NCI-H526 treated with DMSO at 0.1 percent for 48 hours (cell line): Measurements from ENCODE around the gene EHD4.

Experiments used
- DNase-seq: peaks from one replicate; lab custom pipeline; 2025; lab: John Stamatoyannopoulos, UW

Gene EHD4

DNA sequence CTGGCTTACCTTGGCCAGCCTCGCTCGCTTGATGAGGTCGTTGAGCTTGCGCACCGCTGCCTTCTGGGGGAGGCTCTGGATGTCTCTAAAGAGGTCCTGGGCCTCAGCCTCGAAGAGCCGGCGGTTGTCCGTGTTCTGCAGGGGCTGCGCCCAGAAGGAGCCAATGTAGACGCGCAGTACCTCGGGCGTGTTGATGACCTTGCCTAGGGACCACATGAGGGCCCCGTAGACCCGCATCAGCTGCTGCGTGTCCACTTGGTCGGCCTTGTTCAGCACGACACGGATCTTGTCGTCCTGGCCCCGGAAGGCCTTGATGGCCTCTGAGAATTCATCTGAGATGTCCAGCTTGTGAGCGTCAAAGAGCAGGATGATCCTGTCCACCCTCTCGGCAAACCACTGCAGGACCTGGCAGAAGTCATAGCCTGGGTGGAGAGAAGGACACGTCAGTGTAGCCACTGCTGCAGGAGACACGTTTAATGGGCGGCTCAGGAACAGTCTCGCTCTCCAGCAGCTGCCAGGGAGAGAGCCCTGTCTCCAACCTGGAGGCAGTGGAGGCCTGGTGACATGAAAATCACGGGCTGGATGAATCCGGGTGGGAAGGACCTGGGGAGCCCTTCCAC is 53.0 kb downstream of the EHD4 start:
- DNase-seq, result no peak

DNA sequence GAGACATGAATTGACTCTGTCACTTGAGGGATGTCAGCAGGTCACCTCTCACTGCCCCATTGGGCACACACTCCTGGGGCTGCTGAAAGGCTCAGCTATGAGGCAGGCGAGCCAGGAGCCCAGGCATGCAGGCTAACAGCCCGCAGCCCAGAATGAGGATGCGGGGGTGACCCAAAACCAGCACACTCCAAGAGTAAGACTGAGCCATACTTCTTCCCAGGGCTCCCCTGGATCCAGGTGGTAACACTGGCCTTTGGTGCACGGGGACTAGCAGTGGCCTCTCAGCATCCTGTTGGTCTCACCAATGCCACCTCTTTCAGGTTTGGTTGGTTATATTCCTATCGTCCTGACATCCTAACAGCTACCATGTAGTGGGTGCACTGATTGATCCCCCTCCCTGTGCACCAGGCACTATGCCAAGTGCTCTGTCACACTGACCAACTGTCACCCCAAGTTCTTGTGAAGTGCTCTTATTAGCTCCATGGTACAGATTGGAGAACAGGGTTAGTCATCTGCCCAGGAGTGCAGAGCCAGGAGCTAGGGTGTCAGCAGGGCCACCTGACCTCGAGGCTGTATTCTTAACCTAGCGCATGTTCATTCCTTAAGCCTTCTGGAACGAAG is 53.7 kb downstream of the EHD4 start:
- no peak for DNase-seq

DNA sequence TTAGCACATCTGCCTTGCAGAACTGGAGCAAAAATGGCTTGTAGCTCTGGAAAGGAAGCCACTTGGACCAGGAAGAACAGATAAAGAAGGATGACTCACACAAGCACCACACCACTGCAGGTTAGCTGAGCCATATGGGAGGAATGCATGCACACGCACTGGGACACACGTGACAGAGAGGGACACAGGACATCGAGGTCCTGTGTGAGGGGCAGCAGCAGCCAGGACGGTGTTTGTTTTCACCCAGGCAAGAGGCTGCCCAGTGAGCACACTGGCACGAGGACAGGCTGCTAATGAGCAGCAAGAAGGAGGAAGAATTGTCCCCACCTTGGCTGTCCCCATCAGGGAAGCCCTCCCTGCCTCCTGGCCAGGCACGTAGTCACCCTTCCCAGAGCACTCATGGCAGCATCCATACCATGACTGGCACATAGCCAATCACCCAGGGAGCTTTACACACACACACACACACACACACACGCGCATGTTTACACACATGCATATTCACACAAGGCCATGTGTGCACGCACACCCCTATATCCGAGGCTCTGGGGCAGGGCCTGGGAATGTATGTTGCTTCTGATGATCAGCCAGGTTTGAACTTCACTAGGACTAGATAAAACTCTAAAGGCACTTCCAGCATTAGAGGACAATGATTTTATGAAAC is 54.5 kb downstream of the EHD4 start:
- no peak for DNase-seq

DNA sequence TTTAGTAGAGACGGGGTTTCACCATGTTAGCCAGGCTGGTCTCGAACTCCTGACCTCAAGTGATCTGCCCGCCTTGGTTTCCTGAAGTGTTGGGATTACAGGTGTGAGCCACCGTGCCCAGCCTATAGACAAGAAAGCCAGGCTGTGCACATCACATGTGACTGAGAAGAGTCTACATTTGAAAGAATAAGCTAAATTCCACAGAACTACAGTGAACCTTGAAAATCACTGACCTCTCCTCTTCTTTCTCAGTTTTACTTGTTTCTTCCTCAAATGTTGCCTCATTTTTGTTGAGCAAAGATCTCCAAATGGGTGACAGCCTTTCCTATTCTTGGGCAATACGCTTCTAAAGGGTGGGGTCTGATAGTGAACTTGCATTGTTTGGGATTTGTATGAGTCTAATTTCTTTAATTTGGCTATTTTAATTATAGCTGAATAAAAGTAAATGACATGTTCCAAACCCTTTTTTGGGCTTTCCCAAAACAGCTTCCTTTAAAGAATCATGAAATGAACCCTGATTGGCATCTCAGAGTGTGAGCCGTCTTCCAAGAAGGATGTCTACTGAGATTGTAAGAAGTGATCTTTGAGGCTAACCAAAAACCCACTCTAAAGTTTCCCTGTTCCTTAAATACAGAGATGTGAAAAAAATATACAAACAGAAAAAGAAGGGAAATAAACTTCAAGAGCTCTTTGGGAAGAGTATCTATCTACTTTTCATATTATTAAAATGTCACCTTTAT is 56.9 kb downstream of the EHD4 start:
- DNase-seq, result no peak

DNA sequence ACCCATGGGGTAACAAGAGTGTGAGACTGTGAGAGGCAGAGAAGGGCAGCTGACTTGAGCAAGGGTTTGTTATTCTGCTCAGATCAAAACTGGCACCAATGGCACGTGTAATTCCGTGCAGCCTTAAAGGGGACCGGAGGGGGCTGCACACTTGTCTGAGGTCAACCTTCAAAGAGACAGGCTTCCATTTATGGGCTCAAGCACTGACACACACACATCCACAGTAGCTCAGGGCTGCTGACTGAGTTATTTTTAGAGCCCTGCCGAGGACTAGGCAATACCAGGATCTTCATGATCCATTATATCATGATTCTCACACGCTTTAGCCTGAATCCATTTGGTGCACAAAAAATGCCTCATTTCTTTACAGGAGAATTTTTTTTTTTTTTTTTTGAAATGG is 57.9 kb downstream of the EHD4 start:
- DNase-seq, result no peak

DNA sequence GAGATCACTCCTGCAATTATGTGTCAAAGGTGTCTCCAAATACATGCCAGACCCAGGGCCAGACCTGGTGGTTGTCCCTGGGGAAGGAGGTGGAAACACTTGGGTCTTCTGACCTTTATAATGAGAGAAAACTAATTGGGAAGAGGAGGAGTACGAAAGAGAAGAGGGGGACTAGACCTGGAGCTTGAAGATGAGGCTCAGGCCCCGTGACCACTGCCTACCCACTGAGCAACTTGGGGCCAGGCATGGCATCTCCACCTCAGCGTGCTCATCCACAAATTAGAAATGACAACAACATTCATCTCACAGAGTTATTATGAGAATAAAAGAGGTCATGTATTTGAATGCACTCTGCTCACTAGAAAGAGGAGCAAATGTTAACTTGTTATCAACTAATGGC is 59.1 kb downstream of the EHD4 start:
- DNase-seq, result no peak

DNA sequence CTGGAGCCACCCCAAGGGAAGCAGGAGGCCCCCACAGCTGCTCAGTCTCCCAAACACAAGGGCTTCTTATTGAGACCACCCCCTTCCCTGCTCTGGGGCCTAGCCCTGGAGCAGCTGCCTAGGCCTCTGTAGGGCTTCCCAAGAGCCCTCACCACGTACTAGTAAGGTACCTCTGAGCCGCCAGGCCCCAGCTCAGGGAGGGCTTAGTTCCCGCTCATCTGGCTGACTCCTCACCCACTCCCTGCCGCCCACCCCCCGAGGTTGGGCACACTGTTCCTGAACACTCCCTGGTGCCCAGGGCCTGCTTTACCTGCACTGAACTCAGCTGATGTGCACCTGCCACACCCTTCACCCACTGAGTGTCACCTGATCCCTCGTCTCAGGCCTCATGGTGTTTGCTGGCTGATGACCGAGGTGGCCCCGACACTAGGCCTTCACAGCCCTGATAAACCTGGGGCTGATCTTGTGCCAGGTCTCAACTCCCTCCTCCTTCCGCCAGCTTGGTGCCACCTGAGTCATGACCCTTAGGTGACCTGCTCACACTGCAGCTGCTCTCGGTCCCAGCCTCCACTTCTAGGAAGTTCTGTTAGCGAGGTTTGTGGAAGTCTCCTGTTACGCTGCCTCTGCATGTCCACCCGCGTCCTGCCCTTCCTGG is 60.5 kb downstream of the EHD4 start:
- DNase-seq, result no peak

DNA sequence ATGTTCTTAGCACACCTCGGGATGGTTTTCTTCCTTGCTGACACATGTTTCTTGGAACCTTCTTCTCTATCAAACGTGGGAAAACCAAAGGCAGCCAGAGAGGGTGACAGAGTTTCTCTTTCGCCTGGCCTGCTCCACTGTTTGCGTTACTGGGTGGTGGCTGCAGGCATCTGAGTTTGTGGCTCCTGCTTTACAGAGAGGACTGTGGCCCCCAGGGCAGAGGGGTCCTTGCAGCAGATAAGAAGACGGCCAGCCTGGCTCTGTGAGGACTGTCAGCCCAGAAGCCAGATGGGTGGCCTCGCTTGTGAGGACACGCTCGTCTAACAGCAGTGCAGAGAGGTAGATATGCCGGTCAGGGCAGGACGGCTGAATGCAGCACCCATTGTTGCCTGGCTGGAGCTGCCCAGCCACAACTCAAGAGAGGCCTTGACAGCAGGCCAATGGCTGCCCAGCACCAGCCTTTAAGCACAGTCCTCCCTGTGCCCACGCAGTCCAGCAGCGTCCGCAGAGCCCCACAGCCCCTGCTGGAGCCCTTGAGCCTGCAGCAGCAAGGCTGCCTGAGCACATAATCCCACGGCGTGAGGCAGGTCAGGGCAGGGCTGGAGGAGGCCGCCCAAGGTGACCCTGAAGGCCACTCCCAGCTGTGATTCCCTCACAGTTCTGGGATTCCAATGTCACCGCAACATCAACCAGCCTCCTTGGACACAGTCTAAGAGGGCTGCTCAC is 63.5 kb downstream of the EHD4 start:
- no peak for DNase-seq

DNA sequence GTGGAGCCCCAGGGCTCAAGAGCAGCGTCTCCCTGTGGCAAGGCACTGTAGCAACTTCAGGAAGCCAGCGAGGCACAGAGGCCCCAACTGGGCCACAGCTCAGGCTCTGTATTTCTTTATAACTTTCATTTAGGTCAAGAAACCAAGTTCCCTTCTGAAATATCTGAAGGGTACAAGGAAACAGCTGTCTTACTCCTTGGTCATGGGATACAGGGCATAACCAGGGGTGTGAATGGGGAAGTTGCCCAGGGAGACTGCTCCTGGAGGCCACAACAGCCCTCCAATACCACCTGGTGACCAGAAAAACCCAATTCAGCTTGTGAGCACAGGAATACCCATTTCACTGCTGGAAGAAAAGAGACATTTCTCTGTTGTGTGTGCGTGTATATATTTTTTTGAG is 65.2 kb downstream of the EHD4 start:
- no peak for DNase-seq

DNA sequence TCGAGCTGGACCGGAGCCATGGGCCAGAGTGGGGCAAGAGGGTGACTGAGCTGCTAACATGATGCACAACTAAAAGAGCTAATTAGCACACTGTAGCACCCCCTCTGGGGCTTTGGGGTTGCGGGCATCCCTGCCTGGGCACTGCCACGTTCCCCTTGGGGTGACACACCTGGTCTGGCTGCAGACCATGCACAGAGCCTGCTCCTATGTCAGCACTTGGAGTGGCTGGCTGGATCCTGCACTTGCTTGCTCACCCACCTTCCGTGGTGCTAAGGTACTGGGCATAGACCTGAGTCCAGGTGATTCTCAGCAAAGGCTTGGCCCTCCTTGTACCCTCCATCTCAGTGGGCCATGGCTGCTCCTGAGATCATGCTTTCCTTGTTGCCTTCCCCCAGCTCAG is 65.7 kb downstream of the EHD4 start:
- no peak for DNase-seq

DNA sequence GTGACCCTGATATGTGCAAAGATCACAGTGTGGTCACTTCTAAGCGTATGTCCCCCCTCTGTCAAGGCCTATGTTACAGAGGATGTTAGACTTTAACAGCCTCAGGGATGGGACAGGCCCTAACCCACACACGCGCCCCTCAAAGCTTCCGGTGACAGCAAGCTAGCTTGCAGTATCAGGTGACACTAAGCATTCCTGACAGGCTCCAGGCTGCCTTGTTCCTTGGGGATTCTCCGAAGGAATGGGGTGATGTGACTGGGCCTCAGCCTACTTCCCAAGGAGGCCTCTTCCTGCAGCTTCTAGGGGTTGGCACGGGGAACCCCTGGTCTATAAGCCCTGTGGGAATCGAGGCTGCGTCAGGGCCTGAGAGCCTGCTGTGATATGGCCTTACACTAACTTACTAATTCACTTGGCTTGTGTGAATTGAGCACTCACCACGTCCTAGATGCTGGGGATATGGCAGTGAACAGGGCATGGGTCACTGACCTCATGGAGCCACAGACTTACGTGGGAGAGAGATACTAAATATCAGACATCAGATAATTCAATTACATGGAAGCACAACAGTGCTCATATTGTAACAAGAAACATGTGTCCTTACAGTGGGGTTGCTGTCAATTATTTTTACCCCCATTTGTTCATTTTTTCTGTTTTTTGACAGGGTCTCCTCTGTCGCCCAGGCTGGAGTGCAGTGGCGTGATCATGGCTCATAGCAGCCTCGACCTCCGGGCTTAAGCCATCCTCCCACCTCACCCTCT is 67.1 kb downstream of the EHD4 start:
- DNase-seq, result no peak

DNA sequence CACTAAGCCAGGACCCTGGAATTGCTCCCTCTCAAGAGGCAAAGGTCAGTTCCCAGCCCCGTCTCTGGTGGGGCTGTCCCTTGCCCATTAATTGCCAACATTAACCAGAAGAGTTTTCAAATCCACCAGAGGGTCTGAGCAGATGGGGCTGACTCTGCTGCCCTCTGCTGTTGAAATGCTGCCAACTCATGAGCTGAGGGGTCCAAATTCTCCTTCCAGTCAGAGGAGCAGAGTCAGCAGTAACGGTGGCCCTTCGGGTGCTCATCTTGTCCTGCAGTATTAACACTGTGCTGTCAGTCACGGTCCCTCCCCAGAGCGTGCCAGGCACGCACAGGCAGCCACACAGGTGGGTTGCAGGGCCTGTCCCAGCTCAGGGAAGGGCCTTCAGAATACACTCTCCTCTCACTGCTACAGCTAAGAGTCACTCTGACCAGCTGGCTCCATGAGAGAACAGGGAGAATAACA is 67.8 kb downstream of the EHD4 start:
- DNase-seq, result peak; percentile 30

DNA sequence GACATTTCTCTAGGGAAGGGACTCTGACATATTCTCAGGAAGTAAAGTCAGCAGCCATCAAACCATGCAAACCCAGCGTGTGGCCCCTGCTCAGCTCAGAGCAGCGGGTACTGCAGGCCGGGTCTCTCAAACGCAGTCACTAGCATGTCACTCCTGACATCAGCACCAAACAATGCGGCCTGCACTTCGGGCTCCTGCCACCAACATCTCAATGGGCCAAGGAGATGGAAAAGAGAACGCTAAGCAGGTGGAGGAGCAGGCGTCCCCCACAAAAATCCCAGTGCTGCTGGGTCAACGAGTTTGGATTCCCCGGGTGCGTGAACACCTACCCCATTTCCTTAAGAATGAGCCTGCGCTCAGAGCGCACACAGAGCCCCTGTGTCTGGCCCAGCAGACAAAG is 68.6 kb downstream of the EHD4 start:
- no peak for DNase-seq

DNA sequence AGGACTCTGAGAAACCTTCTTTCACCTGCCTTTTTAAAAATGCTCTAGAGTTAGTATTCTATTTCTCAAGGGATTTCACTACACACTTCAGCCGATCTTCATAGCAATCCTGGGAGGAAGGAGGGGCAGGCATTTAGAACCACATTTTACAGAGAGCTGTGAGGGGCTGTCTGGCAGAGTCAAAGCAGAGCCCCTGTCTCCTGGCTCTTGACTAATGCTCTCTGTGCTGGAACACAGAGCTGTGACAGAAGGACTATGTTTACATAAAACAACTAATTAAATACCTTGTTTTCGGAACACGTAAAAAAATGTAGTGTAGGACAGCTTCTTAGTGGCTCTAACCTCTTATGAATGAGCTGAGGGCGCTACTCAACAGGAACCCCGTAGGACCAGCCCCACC is 70.9 kb downstream of the EHD4 start:
- DNase-seq, result no peak

DNA sequence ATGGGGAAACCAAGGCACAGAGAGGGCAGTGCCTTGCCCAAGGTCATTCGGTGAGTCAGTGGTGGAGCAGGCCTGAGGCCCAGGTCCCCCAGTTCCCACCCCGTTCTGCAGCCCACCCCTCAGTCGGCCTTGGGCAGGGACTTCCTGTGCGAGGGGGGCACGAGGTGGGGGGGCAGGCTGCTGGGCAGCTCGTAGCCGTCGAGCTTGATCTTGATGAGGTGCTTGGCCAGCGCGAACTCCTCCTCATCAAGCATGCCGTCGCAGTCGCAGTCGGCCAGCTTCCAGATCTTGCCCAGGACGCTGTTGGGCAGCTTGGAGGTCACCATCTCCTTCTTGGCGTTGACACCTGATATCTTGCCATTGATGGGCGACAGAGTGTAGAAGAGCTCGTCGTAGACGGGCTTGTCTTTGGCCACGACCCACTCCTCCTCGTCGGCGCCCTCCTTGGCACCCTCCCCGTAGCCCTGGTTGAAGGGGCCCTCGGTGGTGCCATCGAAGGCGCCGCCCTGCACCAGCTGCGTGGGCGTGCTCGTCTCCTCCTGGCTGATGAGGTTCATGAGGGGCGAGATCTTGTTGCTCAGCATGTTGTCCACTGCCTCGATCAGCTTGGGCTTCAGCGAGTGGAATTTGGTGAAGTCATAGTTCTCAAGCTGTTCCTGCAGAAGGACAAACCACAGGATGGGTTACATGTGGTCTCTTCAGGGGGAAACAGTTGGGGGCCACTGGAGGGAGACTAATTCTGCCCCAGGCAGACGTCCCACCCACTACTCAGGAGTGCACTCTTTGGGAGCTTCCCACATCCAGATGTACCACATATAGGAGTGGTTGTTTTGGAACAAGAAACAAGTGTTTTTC is 71.6 kb downstream of the EHD4 start:
- no peak for DNase-seq

DNA sequence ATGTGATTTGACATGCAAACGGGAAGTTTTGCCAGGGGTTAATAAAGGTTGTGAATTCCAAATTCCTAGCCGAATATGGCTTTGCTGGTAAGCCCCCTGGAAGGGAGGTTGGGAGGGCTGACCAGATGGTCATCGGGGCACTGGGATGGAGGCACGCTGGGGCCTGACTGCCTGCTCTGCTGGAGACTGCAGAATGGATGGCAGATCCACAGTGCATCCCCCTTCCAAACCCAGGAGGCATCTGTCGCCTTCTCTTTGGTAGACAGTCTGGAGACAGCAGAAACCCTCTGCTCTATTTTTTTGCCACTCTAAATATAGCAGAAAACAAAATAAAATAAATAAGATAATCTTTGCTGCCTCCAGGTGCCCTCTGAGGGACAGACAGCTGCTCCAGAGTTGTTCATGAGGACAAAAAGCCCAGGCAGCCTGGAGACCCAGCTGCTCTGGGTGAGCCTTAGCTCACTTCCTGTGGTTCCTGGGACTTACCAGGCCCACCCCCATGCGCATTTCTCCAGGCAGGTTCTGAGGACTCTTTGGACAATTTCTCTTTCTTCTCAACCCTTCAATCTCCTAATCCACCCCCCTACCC is 72.4 kb downstream of the EHD4 start:
- no peak for DNase-seq

DNA sequence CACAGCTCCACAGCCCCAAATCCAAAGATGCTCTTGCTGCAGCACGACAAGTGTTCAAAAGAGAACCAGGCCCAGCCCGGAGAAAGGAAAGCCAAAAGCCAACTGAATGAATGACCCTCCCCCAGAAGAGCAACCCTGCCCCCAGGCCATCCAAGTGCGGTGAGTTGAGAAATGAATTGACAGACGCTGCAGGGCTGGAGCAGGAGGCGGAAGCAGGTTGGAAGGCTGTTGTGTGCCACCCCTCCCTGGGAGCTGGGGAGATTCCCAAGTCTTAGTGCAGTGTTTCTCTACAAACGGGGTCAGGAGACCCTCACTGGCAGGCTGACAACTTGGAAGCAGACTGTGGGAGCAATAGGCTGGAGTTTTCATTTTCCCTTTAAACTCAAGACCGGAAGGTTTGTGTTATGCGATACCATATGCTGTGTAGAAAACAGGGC is 75.0 kb downstream of the EHD4 start:
- DNase-seq, result no peak

DNA sequence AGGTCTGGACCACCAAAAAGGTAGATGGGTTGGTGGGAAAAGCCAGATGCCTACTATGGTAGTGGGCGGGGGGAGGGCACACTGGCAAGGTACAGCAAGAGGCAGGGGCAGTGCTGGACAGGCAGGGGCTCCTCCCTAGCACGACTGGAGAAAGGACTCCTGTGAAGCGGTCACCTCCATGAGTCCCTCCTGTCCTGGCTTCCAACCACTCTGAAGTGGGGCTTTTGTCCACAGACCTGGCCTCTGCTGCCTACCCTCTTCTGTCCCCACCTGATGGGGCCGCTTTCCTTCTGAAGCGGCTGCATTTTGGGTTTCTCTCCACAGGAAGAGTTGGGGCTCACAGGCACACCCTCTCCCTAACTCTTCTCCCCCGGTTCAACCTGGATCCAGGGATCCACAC is 75.8 kb downstream of the EHD4 start:
- DNase-seq, result no peak

DNA sequence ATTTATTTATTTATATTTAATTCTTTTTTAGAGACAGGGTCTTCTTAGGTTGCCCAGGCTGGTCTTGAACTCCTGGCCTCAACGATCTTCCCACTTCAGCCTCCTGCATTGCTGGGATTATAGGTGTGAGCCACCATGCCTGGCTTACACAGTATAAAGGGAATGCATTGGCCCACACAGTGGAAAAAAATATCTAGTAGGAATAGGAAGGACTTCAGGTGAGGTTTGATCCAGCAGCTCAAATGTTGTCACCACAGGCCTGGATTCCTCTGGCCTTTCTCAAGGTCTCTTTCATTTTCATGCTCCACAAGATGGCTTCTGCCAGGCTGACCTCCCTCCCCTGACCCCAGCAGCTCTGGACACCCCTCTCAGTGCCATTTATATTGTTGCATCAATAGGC is 76.4 kb downstream of the EHD4 start:
- no peak for DNase-seq

DNA sequence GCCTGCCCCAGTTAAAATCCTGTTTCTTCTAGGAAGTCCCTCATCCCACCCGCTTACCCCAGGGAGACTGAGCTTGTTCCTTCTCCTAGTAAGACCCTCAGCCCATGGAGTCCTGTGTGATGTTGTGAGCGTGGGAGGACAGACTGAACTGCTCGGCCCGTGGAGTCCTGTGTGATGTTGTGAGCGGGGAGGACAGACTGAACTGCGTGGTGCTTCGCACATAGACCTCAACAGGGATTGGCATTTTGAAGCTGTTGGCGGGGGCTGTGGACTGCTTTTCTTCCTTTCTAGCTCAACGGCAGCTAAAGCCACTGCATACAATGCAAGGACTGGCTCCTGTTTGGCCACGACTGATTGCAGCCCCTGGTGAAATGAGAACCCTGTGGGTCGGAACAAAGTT is 76.9 kb downstream of the EHD4 start:
- DNase-seq, result no peak
